Keratinocyte (primary cell): Measurements from ENCODE around the gene GRAMD4. TPM values are rescaled to one million over a fixed set of nuclear protein-coding genes. Genes with fewer than 3 reads are reported as not detected.

Experiments
- DNase-seq: peaks from one replicate; pipeline ENCODE4 v3.0.0-alpha.2; 2011; ENCODE audit warnings: low read depth, missing footprints, low spot score
- FAIRE-seq: peaks from 2 replicates; lab custom pipeline; 2011; peaks lifted over from hg19 to GRCh38; lab: Jason Lieb, UNC
- H2AFZ ChIP-seq: 2 replicates; pipeline ENCODE4 v1.6.0; 2012; ENCODE audit warnings: low read length, control low read depth, inconsistent platforms; ENCODE audit not compliant: control insufficient read depth
- H3K27ac ChIP-seq: 2 replicates; pipeline ENCODE4 v1.5.1; 2011; ENCODE audit warnings: low read length; ENCODE audit not compliant: control insufficient read depth, insufficient read depth
- H3K27me3 ChIP-seq: 3 replicates; pipeline ENCODE4 v1.6.0; 2011; ENCODE audit warnings: low read length; ENCODE audit not compliant: control insufficient read depth, insufficient read depth; ENCODE audit errors: extremely low read depth
- H3K36me3 ChIP-seq, 2 experiments: 2 replicates in 1 of 2; 3 replicates in 1 of 2; pipeline ENCODE4 v1.5.1; 2011; ENCODE audit warnings: low read length in 2 of 2, mild to moderate bottlenecking in 1 of 2; ENCODE audit not compliant: control insufficient read depth in 2 of 2, insufficient read depth in 2 of 2; ENCODE audit errors: extremely low read depth in 1 of 2
- H3K4me1 ChIP-seq: 3 replicates; pipeline ENCODE4 v1.5.1; 2011; ENCODE audit warnings: low read length; ENCODE audit not compliant: control insufficient read depth, insufficient read depth; ENCODE audit errors: extremely low read depth
- H3K4me2 ChIP-seq: 3 replicates; pipeline ENCODE4 v1.6.0; 2011; ENCODE audit warnings: low read depth, low read length; ENCODE audit not compliant: control insufficient read depth, insufficient read depth; ENCODE audit errors: extremely low read depth
- H3K4me3 ChIP-seq, 3 experiments: fragments of 200-600 bp in 1 of 3; sonication (generic) in 1 of 3; 2 replicates in 2 of 3; 3 replicates in 1 of 3; pipeline ENCODE4 v1.5.1; 2011 to 2016; ENCODE audit warnings: low read length in 3 of 3, mild to moderate bottlenecking in 3 of 3, control low read depth in 2 of 3, inconsistent platforms in 1 of 3, low read depth in 1 of 3, mixed read lengths in 1 of 3, mixed run types in 1 of 3, moderate library complexity in 1 of 3; ENCODE audit not compliant: control insufficient read depth in 2 of 3, insufficient read depth in 2 of 3; ENCODE audit errors: extremely low read depth in 1 of 3
- H3K79me2 ChIP-seq: 2 replicates; pipeline ENCODE4 v1.6.0; 2012; ENCODE audit warnings: low read length; ENCODE audit not compliant: control insufficient read depth, insufficient read depth
- H3K9ac ChIP-seq: 3 replicates; pipeline ENCODE4 v1.6.0; 2011; ENCODE audit warnings: low read length; ENCODE audit not compliant: control insufficient read depth, insufficient read depth; ENCODE audit errors: extremely low read depth
- H3K9me1 ChIP-seq: 3 replicates; pipeline ENCODE4 v1.6.0; 2011; ENCODE audit warnings: low read length; ENCODE audit not compliant: control insufficient read depth, insufficient read depth; ENCODE audit errors: extremely low read depth
- H3K9me3 ChIP-seq: 2 replicates; pipeline ENCODE4 v1.5.1; 2012; ENCODE audit warnings: low read depth, low read length; ENCODE audit not compliant: control insufficient read depth
- H4K20me1 ChIP-seq: 3 replicates; pipeline ENCODE4 v1.6.0; 2011; ENCODE audit warnings: low read length; ENCODE audit not compliant: control insufficient read depth, insufficient read depth; ENCODE audit errors: extremely low read depth
- CTCF ChIP-seq, 3 experiments: IDR thresholded peaks in 1 of 3; conservative IDR thresholded peaks in 1 of 3; optimal IDR thresholded peaks in 1 of 3; 2 replicates in 2 of 3; 3 replicates in 1 of 3; pipeline versions ENCODE3 to v1.5.1; 2011; ENCODE audit warnings: low read length in 3 of 3, mild to moderate bottlenecking in 3 of 3, moderate library complexity in 2 of 3, control low read depth in 1 of 3, inconsistent platforms in 1 of 3; ENCODE audit not compliant: insufficient read depth in 2 of 3; ENCODE audit errors: extremely low read depth in 1 of 3
- EZH2 ChIP-seq: IDR thresholded peaks from one replicate; pipeline ENCODE4 v1.6.1; 2012; ENCODE audit warnings: inconsistent platforms, mild to moderate bottlenecking, low read length, moderate library complexity
- dilution Hi-C: fragments of 300-500 bp; cut with MboI; formaldehyde crosslinking; loops from one replicate; pipeline ENCODE4 v1.7.0; 2020; ENCODE audit warnings: low sequenced_read_pairs; ENCODE audit not compliant: extremely low pct_ligation_motif_present
- polyA plus RNA-seq, 5 experiments: library from polyadenylated mRNA; depleted of rRNA in 3 of 5; stranded (reverse) in 3 of 5; stranded (forward) in 1 of 5; unstranded in 1 of 5; fragments of >200 nt; gene quantifications; 1 replicate in 1 of 5; 2 replicates in 3 of 5; 3 replicates in 1 of 5; pipeline versions ENCODE4 v1.2.1 to v1.2.3, GENCODE V29; 2011 to 2012; ENCODE audit warnings: missing spikeins in 2 of 5, low read depth in 1 of 5, low replicate concordance in 1 of 5

Gene GRAMD4
- polyA plus RNA-seq, 1 donor (not counting 4 experiments of a cell fraction or from before 2014, with no cell fraction given): 17.3 TPM

GRCh38 chr22:46674906-46675305 lies 54.7 kb downstream of the GRAMD4 start:
- no peak for TF ChIP-seq CTCF (optimal IDR thresholded peaks at IDR 0.05 in 1 of 3, IDR thresholded peaks at IDR 0.05 in 1 of 3, conservative IDR thresholded peaks at IDR 0.05 in 1 of 3; ENCODE audit: extremely low read depth in 1 of 3, insufficient read depth in 2 of 3, low read length in 3 of 3)
- TF ChIP-seq EZH2: no peak
- DNase-seq (no peak), FAIRE-seq (no peak)
- Histone ChIP-seq H3K4me2 (no peak overlapping the region), H3K36me3 (peaks cover 0 to 3% of the 10 kb centered on the region in 2 experiments), H3K9me3 (no peaks in the 10 kb centered on the region), H4K20me1 (no peaks in the 10 kb centered on the region), H3K9me1 (no peaks in the 10 kb centered on the region), H3K4me1 (no peaks in the 10 kb centered on the region), H2AFZ (no peak overlapping the region), H3K27me3 (no peaks in the 10 kb centered on the region), H3K4me3 (no peak overlapping the region), H3K27ac (no peak overlapping the region), H3K79me2 (no peaks in the 10 kb centered on the region), H3K9ac (no peak overlapping the region)
- dilution Hi-C loops: no loop called here

GRCh38 chr22:46675479-46675878 lies 55.3 kb downstream of the GRAMD4 start:
- Histone ChIP-seq H3K27me3 (no peaks in the 10 kb centered on the region), H3K9ac (no peak overlapping the region), H3K9me1 (no peaks in the 10 kb centered on the region), H3K79me2 (no peaks in the 10 kb centered on the region), H4K20me1 (no peaks in the 10 kb centered on the region), H3K4me1 (no peaks in the 10 kb centered on the region), H3K36me3 (peaks cover 0 to 3% of the 10 kb centered on the region in 2 experiments), H3K27ac (no peak overlapping the region), H2AFZ (no peak overlapping the region), H3K4me2 (no peak overlapping the region), H3K9me3 (no peaks in the 10 kb centered on the region), H3K4me3 (no peak overlapping the region)
- dilution Hi-C loops: no loop called here
- no peak for DNase-seq
- TF ChIP-seq CTCF (optimal IDR thresholded peaks at IDR 0.05 in 1 of 3, IDR thresholded peaks at IDR 0.05 in 1 of 3, conservative IDR thresholded peaks at IDR 0.05 in 1 of 3; ENCODE audit: extremely low read depth in 1 of 3, insufficient read depth in 2 of 3, low read length in 3 of 3): no peak
- no peak for TF ChIP-seq EZH2
- FAIRE-seq: no peak
